ENCODE results near the gene GRIP2. TPM values are rescaled to one million over a fixed set of nuclear protein-coding genes. Genes with fewer than 3 reads are reported as not detected.

The GRIP2 gene
- total and polyA plus RNA-seq, 2 donors (not counting 1 experiment from before 2014, with no cell fraction given) = under 0.01 to 0.87 TPM

DNA sequence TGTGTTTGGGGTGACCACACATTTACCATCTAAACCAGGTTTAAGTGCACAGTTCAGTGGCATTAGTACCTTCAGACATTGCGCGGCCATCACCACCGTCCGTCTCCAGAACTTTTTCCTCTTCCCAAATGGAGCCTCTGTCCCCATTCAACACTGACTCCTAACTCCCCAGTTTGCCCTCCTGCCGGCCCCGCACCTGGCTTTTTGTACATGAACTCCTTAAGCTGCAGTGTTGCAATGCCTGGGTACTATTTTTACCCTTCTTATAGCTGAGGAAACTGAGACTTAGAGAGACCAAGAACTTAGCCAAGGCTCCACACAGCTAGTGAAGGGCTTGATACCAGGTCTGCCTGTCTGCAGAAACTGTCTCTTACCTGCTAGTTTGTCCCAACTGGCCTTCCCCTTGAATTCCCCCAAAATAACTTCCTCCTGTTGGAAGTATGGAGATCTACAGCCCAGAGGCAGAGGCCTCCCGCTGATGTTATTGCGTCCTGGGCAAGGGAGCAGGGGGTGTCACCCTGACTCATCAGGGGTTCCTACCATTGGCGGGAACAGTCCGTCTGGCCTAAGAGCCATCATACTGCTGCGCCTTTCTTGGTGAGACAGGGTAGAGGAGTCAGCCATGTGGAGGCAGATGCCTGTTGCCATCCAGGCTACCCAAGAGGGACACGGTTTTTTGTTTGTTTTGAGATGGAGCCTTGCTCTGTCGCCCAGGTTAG lies 65.6 kb downstream of the GRIP2 start:
- peak in 1 of 2 donors; percentile 33 for DNase-seq (ENCODE audit: low read depth in 2 of 2)
- Histone ChIP-seq H3K79me2 (ENCODE audit: control insufficient read depth, insufficient read depth, low read length) (no peaks in the 10 kb centered on the region), H2AFZ (ENCODE audit: low read length) (no peak overlapping the region), H3K27me3 (ENCODE audit: control insufficient read depth, insufficient read depth, low read length) (no peaks in the 10 kb centered on the region), H3K4me1 (ENCODE audit: control insufficient read depth, extremely low read depth, insufficient read depth, low read length) (peaks cover 15% of the 10 kb centered on the region), H4K20me1 (ENCODE audit: control insufficient read depth, extremely low read depth, insufficient read depth, low read length) (no peaks in the 10 kb centered on the region), H3K9ac (ENCODE audit: insufficient read depth, low read length) (no peak overlapping the region), H3K9me3 (ENCODE audit: control insufficient read depth, insufficient read depth, low read depth, low read length) (no peaks in the 10 kb centered on the region), H3K4me2 (ENCODE audit: extremely low read depth, insufficient read depth, low read length) (no peak overlapping the region), H3K27ac (ENCODE audit: insufficient read depth, low read length) (no peak overlapping the region), H3K4me3 (replicated peaks in 1 of 4; ENCODE audit: control extremely low read depth in 1 of 4, insufficient read depth in 1 of 4, low read depth in 3 of 4, low read length in 4 of 4) (no peak overlapping the region), H3K36me3 (ENCODE audit: control insufficient read depth, insufficient read depth, low read length) (peaks cover 2% of the 10 kb centered on the region)
- TF ChIP-seq, protein P1, sequence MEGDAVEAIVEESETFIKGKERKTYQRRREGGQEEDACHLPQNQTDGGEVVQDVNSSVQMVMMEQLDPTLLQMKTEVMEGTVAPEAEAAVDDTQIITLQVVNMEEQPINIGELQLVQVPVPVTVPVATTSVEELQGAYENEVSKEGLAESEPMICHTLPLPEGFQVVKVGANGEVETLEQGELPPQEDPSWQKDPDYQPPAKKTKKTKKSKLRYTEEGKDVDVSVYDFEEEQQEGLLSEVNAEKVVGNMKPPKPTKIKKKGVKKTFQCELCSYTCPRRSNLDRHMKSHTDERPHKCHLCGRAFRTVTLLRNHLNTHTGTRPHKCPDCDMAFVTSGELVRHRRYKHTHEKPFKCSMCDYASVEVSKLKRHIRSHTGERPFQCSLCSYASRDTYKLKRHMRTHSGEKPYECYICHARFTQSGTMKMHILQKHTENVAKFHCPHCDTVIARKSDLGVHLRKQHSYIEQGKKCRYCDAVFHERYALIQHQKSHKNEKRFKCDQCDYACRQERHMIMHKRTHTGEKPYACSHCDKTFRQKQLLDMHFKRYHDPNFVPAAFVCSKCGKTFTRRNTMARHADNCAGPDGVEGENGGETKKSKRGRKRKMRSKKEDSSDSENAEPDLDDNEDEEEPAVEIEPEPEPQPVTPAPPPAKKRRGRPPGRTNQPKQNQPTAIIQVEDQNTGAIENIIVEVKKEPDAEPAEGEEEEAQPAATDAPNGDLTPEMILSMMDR (conservative IDR thresholded peaks at IDR 0.05 in 1 of 2, IDR thresholded peaks at IDR 0.05 in 1 of 2; ENCODE audit: low read depth in 1 of 2, low read length in 2 of 2) = no peak
- no peak for TF ChIP-seq EZH2 (IDR thresholded peaks at IDR 0.05; ENCODE audit: low read length, missing control alignments)

- no peak overlapping the region for H3K27ac ChIP-seq (ENCODE audit: insufficient read depth, low read length)
- no peak overlapping the region for H3K9ac ChIP-seq (ENCODE audit: insufficient read depth, low read length)
- no peak for DNase-seq (ENCODE audit: low read depth in 2 of 2)
- no peak overlapping the region for H2AFZ ChIP-seq (ENCODE audit: low read length)
- H3K4me2 ChIP-seq (ENCODE audit: extremely low read depth, insufficient read depth, low read length) = peak overlapping the region; percentile 46
- H3K27me3 ChIP-seq (ENCODE audit: control insufficient read depth, insufficient read depth, low read length) = no peaks in the 10 kb centered on the region
- no peaks in the 10 kb centered on the region for H3K79me2 ChIP-seq (ENCODE audit: control insufficient read depth, insufficient read depth, low read length)
- H3K9me3 ChIP-seq (ENCODE audit: control insufficient read depth, insufficient read depth, low read depth, low read length) = no peaks in the 10 kb centered on the region
- H3K4me3 ChIP-seq (replicated peaks in 1 of 4; ENCODE audit: control extremely low read depth in 1 of 4, insufficient read depth in 1 of 4, low read depth in 3 of 4, low read length in 4 of 4) = no peak overlapping the region
- TF ChIP-seq, protein P1 (conservative IDR thresholded peaks at IDR 0.05 in 1 of 2, IDR thresholded peaks at IDR 0.05 in 1 of 2; ENCODE audit: low read depth in 1 of 2, low read length in 2 of 2) = no peak
- TF ChIP-seq EZH2 (IDR thresholded peaks at IDR 0.05; ENCODE audit: low read length, missing control alignments) = no peak
- H3K36me3 ChIP-seq (ENCODE audit: control insufficient read depth, insufficient read depth, low read length) = peaks cover 2% of the 10 kb centered on the region
- no peaks in the 10 kb centered on the region for H4K20me1 ChIP-seq (ENCODE audit: control insufficient read depth, extremely low read depth, insufficient read depth, low read length)
- H3K4me1 ChIP-seq (ENCODE audit: control insufficient read depth, extremely low read depth, insufficient read depth, low read length) = peaks cover 15% of the 10 kb centered on the region
Observed at GRCh38 chr3:14473411-14473891, 66.7 kb downstream of the GRIP2 start.

DNA sequence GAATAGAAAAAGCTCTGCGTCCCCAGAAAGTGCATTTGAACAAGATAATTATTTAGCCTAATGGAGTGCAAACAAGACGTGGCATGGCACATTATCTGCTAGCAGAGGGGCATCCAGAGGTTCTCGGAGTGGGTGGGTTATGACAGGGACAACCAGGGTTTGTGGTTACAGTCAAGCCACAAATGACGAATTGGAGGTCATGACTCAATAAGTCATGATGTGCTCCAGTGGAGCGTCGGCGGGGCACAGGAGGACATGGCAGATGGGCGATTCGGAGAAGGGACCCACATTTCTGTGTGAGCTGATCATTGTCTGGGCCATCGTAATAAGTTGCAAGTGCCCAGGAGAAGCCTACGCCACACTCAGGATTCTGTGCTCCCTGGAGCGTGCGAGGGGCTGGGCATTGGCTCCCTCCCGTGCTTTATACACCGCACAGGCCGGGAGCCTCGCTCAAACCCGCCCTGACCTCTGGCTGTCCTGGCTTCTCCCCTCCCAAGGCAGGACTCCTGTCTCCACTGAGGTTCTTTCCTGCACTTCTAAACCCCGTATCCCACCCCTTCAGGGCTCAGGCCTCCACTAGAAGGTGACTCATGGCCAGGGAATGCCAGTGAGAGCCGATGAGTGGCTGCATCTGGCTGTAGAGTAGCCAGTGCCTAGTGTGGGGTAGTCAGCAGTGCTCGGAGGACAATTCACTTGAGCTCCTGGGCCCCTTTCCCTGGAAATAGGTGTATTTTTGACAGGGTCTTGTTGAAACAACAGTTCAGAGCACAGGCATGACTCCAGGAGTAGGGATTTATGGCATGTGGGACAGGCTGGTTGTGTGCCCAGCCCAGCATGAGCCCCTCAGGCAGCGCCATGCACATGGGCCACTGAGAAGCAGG lies 67.4 kb downstream of the GRIP2 start:
- Histone ChIP-seq H3K9me3 (ENCODE audit: control insufficient read depth, insufficient read depth, low read depth, low read length) (no peaks in the 10 kb centered on the region), H4K20me1 (ENCODE audit: control insufficient read depth, extremely low read depth, insufficient read depth, low read length) (no peaks in the 10 kb centered on the region), H3K36me3 (ENCODE audit: control insufficient read depth, insufficient read depth, low read length) (peaks cover 2% of the 10 kb centered on the region), H3K4me1 (ENCODE audit: control insufficient read depth, extremely low read depth, insufficient read depth, low read length) (peaks cover 15% of the 10 kb centered on the region), H3K9ac (ENCODE audit: insufficient read depth, low read length) (no peak overlapping the region), H3K27ac (ENCODE audit: insufficient read depth, low read length) (peak overlapping the region; percentile 26), H3K27me3 (ENCODE audit: control insufficient read depth, insufficient read depth, low read length) (no peaks in the 10 kb centered on the region), H3K4me3 (replicated peaks in 1 of 4; ENCODE audit: control extremely low read depth in 1 of 4, insufficient read depth in 1 of 4, low read depth in 3 of 4, low read length in 4 of 4) (no peak overlapping the region), H3K4me2 (ENCODE audit: extremely low read depth, insufficient read depth, low read length) (peak overlapping the region; percentile 46), H3K79me2 (ENCODE audit: control insufficient read depth, insufficient read depth, low read length) (no peaks in the 10 kb centered on the region), H2AFZ (ENCODE audit: low read length) (no peak overlapping the region)
- TF ChIP-seq, protein P1 (conservative IDR thresholded peaks at IDR 0.05 in 1 of 2, IDR thresholded peaks at IDR 0.05 in 1 of 2; ENCODE audit: low read depth in 1 of 2, low read length in 2 of 2) = no peak
- TF ChIP-seq EZH2 (IDR thresholded peaks at IDR 0.05; ENCODE audit: low read length, missing control alignments) = no peak
- DNase-seq (ENCODE audit: low read depth in 2 of 2) = peak; percentile 88 to 95
